Esophagus muscularis mucosa (tissue), 4 donors: ENCODE measurements around the gene PYDC1. TPM values are rescaled to one million over a fixed set of nuclear protein-coding genes. Genes with fewer than 3 reads are reported as not detected.
"Not testable (repeated sequence)": the region's sequence is repeated elsewhere in the genome, so short reads cannot be mapped to it uniquely, and the experiment has no call there.

Experiments used
- DNase-seq: peaks from one replicate; pipeline ENCODE4 v3.0.0-alpha.2; 2017; ENCODE audit errors: extremely low spot score
- H3K27ac ChIP-seq, 4 donors: fragments of 200-600 bp; sonication (generic); replicated peaks in 1 of 4; 1 replicate in 3 of 4; 2 replicates in 1 of 4; pipeline ENCODE4 v1.5.1; 2016 to 2019; ENCODE audit warnings: mild to moderate bottlenecking in 1 of 4
- H3K27me3 ChIP-seq, 4 donors: fragments of 200-600 bp; sonication (generic); one replicate each; pipeline versions ENCODE4 v1.5.1 to v1.6.0; 2016 to 2019
- H3K36me3 ChIP-seq, 4 donors: fragments of 200-600 bp; sonication (generic); one replicate each; pipeline ENCODE4 v1.5.1; 2016 to 2019
- H3K4me1 ChIP-seq, 4 donors: fragments of 200-600 bp; sonication (generic); one replicate each; pipeline ENCODE4 v1.5.1; 2016 to 2019
- H3K4me3 ChIP-seq, 4 donors: fragments of 200-600 bp; sonication (generic); 1 replicate in 2 of 4; 2 replicates in 2 of 4; pipeline ENCODE4 v1.5.1; 2016 to 2019; ENCODE audit warnings: mild to moderate bottlenecking in 4 of 4, moderate library complexity in 1 of 4
- H3K9me3 ChIP-seq, 4 donors: fragments of 200-600 bp; sonication (generic); 1 replicate in 3 of 4; 2 replicates in 1 of 4; pipeline ENCODE4 v1.5.1; 2016 to 2019
- CTCF ChIP-seq, 3 experiments: fragments of 200-600 bp in 2 of 3; fragments of 450-650 bp in 1 of 3; sonication (generic) in 2 of 3; IDR thresholded peaks; one replicate each; pipeline ENCODE4 v1.5.1; 2017 to 2019; ENCODE audit warnings: antibody characterized with exemption in 3 of 3, mild to moderate bottlenecking in 2 of 3, moderate library complexity in 1 of 3
- EP300 ChIP-seq: sonication (generic); formaldehyde crosslinking; IDR thresholded peaks from one replicate; pipeline ENCODE4 v1.6.1; 2017; ENCODE audit warnings: antibody characterized with exemption
- POLR2A ChIP-seq: fragments of 450-650 bp; IDR thresholded peaks from one replicate; pipeline ENCODE4 v1.6.1; 2017; ENCODE audit warnings: antibody characterized with exemption, moderate library complexity, mild to moderate bottlenecking, low read depth
- POLR2AphosphoS5 ChIP-seq, 2 donors: sonication (generic); formaldehyde crosslinking; IDR thresholded peaks; one replicate each; pipeline ENCODE4 v1.6.1; 2017; ENCODE audit warnings: antibody characterized with exemption in 2 of 2
- WGBS: methylation state at CpG from one replicate; pipeline ENCODE4 v1.1.5; 2018; 5-methylcytosine and 5-hydroxymethylcytosine counted together
- intact Hi-C: fragments of 100-400 bp; cut with DNase I; formaldehyde crosslinking; loops from one replicate; pipeline ENCODE4 v1.15.1; 2023
- small RNA-seq, 3 donors: library from RNA; depleted of rRNA; stranded (forward); fragments of <200 nt; gene quantifications; one replicate each; pipeline ENCODE3, GENCODE V24; 2016
- total RNA-seq, 4 donors: library from RNA; depleted of rRNA; stranded (reverse); fragments of >200 nt; gene quantifications; one replicate each; pipeline versions ENCODE4 v1.1.0 to v1.2.1, GENCODE V29; 2016

PYDC1 gene
- total RNA-seq, 4 donors from 2014 or later = not detected

GRCh38 chr16:31179219-31179746 lies 37.7 kb downstream of the PYDC1 start:
- intact Hi-C loops = loop anchor here (5.0 kb wide), 1 partner anchor 263 kb away; the partner anchor contains the start of gene ZNF843
- Histone ChIP-seq H3K4me1 (peaks cover 29 to 44% (median 42%) of the 10 kb centered on the region in 4 donors), H3K27ac (peak overlapping the region; percentile 95 to 99 (median 96)), H3K27me3 (no peaks in the 10 kb centered on the region), H3K36me3 (peaks cover 6 to 21% (median 19%) of the 10 kb centered on the region in 4 donors), H3K9me3 (no peaks in the 10 kb centered on the region), H3K4me3 (peak overlapping the region; percentile 80 to 99 (median 88))
- DNase-seq = no peak
- 23% methylated on average over 4 of the region's 27 CpGs for WGBS
- TF ChIP-seq POLR2A = no peak
- TF ChIP-seq POLR2AphosphoS5 (IDR thresholded peaks at IDR 0.05) = no peak
- TF ChIP-seq EP300 = no peak
- TF ChIP-seq CTCF (IDR thresholded peaks at IDR 0.05) = no peak

- Histone ChIP-seq H3K27ac (no peak overlapping the region), H3K4me3 (no peak overlapping the region), H3K36me3 (no peaks in the 10 kb centered on the region), H3K27me3 (no peaks in the 10 kb centered on the region), H3K9me3 (no peaks in the 10 kb centered on the region), H3K4me1 (peaks cover 10 to 23% (median 21%) of the 10 kb centered on the region in 4 donors)
- intact Hi-C loops = loop anchor here (5.0 kb wide), 1 partner anchor 265 kb away; the partner anchor contains the start of gene ZNF843
- WGBS = 73% methylated on average over 3 of the region's 3 CpGs
- TF ChIP-seq POLR2AphosphoS5 (IDR thresholded peaks at IDR 0.05) (no peak), CTCF (IDR thresholded peaks at IDR 0.05) (no peak), EP300 (no peak), POLR2A (no peak)
- no peak for DNase-seq
These were observed 39.8 kb downstream of the PYDC1 start for GRCh38 chr16:31177136-31177535.

- H3K27me3 ChIP-seq, H3K36me3 ChIP-seq, H3K27ac ChIP-seq, H3K4me3 ChIP-seq, H3K9me3 ChIP-seq, DNase-seq, H3K4me1 ChIP-seq: not testable (repeated sequence)
- WGBS = 17% methylated on average over 1 of the region's 2 CpGs
- intact Hi-C loops = loop anchor here (2.0 kb wide), 1 partner anchor 29 kb away; no protein-coding TSS in a partner anchor
These were observed 46.9 kb downstream of the PYDC1 start for GRCh38 chr16:31170048-31170447.

- no peak overlapping the region for H3K4me3 ChIP-seq
- 70% methylated on average over 2 of the region's 2 CpGs for WGBS
- intact Hi-C loops = no loop called here
- H3K36me3 ChIP-seq = no peaks in the 10 kb centered on the region
- TF ChIP-seq POLR2AphosphoS5 (IDR thresholded peaks at IDR 0.05) (no peak), EP300 (no peak), POLR2A (no peak), CTCF (IDR thresholded peaks at IDR 0.05) (no peak)
- no peak overlapping the region for H3K27ac ChIP-seq
- H3K4me1 ChIP-seq = peaks cover 0 to 5% (median 0%) of the 10 kb centered on the region in 4 donors
- no peaks in the 10 kb centered on the region for H3K27me3 ChIP-seq
- H3K9me3 ChIP-seq = no peaks in the 10 kb centered on the region
- no peak for DNase-seq
These were observed 48.1 kb downstream of the PYDC1 start for GRCh38 chr16:31168848-31169247.

- TF ChIP-seq POLR2AphosphoS5 (IDR thresholded peaks at IDR 0.05) (no peak), POLR2A (no peak), CTCF (IDR thresholded peaks at IDR 0.05) (no peak), EP300 (no peak)
- Histone ChIP-seq H3K27ac (no peak overlapping the region), H3K4me3 (no peak overlapping the region), H3K4me1 (peaks cover 0 to 5% (median 0%) of the 10 kb centered on the region in 4 donors), H3K9me3 (no peaks in the 10 kb centered on the region), H3K36me3 (no peaks in the 10 kb centered on the region), H3K27me3 (no peaks in the 10 kb centered on the region)
- WGBS = 89% methylated on average over 8 of the region's 8 CpGs
- no peak for DNase-seq
- intact Hi-C loops = no loop called here
These were observed 49.6 kb downstream of the PYDC1 start for GRCh38 chr16:31167315-31167714.

Small RNA genes within 50 kb of the gene (small RNA-seq; reads per million reads assigned to genes)
- gene NDUFA3P6 = 0 reads per million in 3 donors

Other genes with a start within 250 kb of the PYDC1 start
- 10 to 100 TPM; 15.4 to 33.0 (median 17.9) TPM for gene HSD3B7, start 231.9 kb downstream of the PYDC1 start, total RNA-seq
- 1 to 10 TPM in 3 of 4 donors, under 1 TPM in 1; 0.92 to 2.6 (median 1.8) TPM for gene STX1B, start 206.5 kb downstream of the PYDC1 start, total RNA-seq
- 10 to 100 TPM; 36.8 to 54.0 (median 41.0) TPM for gene STX4, start 183.6 kb downstream of the PYDC1 start, total RNA-seq
- 10 to 100 TPM in 3 of 4 donors, 1 to 10 TPM in 1; 9.6 to 19.3 (median 10.6) TPM for gene ZNF668, start 142.9 kb downstream of the PYDC1 start, total RNA-seq
- 10 to 100 TPM; 11.6 to 17.6 (median 15.5) TPM for gene ZNF646, start 142.7 kb downstream of the PYDC1 start, total RNA-seq
- 1 to 10 TPM in 3 of 4 donors, under 1 TPM in 1; 0.83 to 2.3 (median 1.2) TPM for gene PRSS53, start 128.2 kb downstream of the PYDC1 start, total RNA-seq
- gene VKORC1, start 122.3 kb downstream of the PYDC1 start, total RNA-seq = 100 to 1,000 TPM in 2 of 4 donors, 10 to 100 TPM in 2; 81.4 to 122 (median 108) TPM
- gene BCKDK, start 108.7 kb downstream of the PYDC1 start, total RNA-seq = 10 to 100 TPM; 34.1 to 73.7 (median 51.4) TPM
- 10 to 100 TPM; 61.0 to 83.4 (median 72.6) TPM for gene KAT8, start 99.5 kb downstream of the PYDC1 start, total RNA-seq
- gene PRSS8, start 81.4 kb downstream of the PYDC1 start, total RNA-seq = under 1 TPM in 1 of 4 donors, not detected in 3; 0.34 TPM
- 1 to 10 TPM; 2.7 to 8.4 (median 5.1) TPM for gene PRSS36, start 67.1 kb downstream of the PYDC1 start, total RNA-seq
- gene FUS, start 37.0 kb downstream of the PYDC1 start, total RNA-seq = 10 to 100 TPM; 24.0 to 45.1 (median 34.2) TPM
- 10 to 100 TPM; 14.5 to 28.9 (median 22.9) TPM for gene PYCARD, start 14.4 kb downstream of the PYDC1 start, total RNA-seq
- gene TRIM72, start 3.0 kb downstream of the PYDC1 start, total RNA-seq = under 1 TPM in 2 of 4 donors, not detected in 2; under 0.01 to 0.84 TPM
- 10 to 100 TPM; 12.2 to 25.2 (median 14.9) TPM for gene ITGAM, start 42.8 kb upstream of the PYDC1 start, total RNA-seq
- 10 to 100 TPM in 1 of 4 donors, 1 to 10 TPM in 2, under 1 TPM in 1; 0.71 to 11.3 (median 3.4) TPM for gene ITGAX, start 138.0 kb upstream of the PYDC1 start, total RNA-seq
- gene ITGAD, start 176.2 kb upstream of the PYDC1 start, total RNA-seq = under 1 TPM in 1 of 4 donors, not detected in 3; 0.50 TPM
- 1 to 10 TPM in 1 of 4 donors, not detected in 3; 1.3 TPM for gene COX6A2, start 211.2 kb upstream of the PYDC1 start, total RNA-seq
- 1 to 10 TPM in 2 of 4 donors, under 1 TPM in 2; 0.50 to 1.9 (median 1.3) TPM for gene ZNF843, start 225.7 kb upstream of the PYDC1 start, total RNA-seq
- 10 to 100 TPM in 2 of 4 donors, 1 to 10 TPM in 2; 5.4 to 13.4 (median 9.9) TPM for gene ARMC5, start 242.4 kb upstream of the PYDC1 start, total RNA-seq